ENCODE results near the gene TMEM91.
A peak's percentile ranks its signal among the peaks of the same experiment; 100 is the strongest.
"Not testable (repeated sequence)": the region's sequence is repeated elsewhere in the genome, so short reads cannot be mapped to it uniquely, and the experiment has no call there.

The TMEM91 gene

DNA sequence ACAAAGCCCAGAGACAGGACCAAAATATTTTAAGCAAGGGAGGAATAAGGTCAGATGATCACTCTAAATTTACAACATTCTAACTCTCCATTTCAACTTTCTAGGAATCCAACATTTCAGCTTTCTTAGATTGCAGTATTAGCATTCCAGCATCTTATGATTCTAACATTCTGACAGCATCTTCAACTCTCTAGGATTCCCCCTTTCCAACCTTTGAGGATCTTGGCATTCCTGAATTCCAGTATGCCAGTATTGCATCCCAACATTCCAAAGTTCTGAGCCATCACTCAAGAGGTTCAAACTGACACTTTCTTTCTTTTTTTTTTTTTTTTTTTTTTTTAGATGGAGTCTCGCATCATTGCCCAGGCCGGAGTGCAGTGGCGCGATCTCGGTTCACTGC lies 36.4 kb upstream of the TMEM91 start:
- Histone ChIP-seq H3K9me3 (no peaks in the 10 kb centered on the region), H3K36me3 (no peaks in the 10 kb centered on the region; the same call in 1 of the 2 replicates), H3K4me1 (no peaks in the 10 kb centered on the region), H3K4me3 (ENCODE audit: low read depth, low read length) (no peak overlapping the region), H3K27me3 (no peaks in the 10 kb centered on the region)
- DNase-seq, result no peak
- TF ChIP-seq, protein P1, sequence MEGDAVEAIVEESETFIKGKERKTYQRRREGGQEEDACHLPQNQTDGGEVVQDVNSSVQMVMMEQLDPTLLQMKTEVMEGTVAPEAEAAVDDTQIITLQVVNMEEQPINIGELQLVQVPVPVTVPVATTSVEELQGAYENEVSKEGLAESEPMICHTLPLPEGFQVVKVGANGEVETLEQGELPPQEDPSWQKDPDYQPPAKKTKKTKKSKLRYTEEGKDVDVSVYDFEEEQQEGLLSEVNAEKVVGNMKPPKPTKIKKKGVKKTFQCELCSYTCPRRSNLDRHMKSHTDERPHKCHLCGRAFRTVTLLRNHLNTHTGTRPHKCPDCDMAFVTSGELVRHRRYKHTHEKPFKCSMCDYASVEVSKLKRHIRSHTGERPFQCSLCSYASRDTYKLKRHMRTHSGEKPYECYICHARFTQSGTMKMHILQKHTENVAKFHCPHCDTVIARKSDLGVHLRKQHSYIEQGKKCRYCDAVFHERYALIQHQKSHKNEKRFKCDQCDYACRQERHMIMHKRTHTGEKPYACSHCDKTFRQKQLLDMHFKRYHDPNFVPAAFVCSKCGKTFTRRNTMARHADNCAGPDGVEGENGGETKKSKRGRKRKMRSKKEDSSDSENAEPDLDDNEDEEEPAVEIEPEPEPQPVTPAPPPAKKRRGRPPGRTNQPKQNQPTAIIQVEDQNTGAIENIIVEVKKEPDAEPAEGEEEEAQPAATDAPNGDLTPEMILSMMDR (IDR thresholded peaks at IDR 0.05; ENCODE audit: low read depth, low read length), result no peak

DNA sequence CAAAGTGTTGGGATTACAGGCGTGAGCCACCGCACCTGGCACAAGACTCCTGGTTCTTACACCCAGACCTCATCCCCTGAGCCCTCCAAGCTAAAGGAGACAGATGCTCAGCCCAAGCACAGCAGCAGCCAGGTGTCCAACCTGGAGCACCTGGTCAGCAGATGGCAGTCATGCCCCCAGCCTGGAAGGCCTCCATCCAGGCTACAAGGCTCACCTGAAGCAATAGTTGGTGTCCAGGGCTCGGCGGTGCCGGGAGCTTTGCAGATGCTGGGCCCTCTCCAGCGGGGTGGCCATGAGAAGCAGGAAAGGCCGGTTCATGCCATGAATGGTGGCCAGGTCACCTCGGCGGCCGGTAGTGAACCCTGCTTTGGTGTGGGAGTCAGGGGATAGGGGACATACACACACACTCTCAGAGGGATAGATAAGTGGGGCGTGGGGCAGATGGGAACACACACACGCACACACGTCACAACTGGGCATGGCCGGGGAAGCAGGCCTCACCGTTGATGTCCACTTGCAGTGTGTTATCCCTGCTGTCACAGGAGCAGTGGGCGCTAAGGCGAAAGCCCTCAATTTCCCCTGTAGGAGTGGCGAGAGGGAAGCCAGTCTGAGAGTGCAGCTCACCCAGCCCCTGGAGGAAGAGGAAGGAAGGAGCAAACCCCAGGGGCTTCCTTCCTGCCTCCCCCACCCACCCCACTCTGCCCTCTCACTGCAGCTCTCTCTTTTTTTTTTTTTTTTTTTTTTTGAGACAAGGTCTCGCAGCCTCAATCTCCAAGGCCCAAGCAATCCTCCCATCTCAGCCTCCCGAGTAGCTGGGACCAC lies 34.5 kb upstream of the TMEM91 start:
- TF ChIP-seq, protein P1 (IDR thresholded peaks at IDR 0.05; ENCODE audit: low read depth, low read length), result no peak
- H3K9me3 ChIP-seq, result no peaks in the 10 kb centered on the region
- H3K27me3 ChIP-seq, result no peaks in the 10 kb centered on the region
- H3K4me1 ChIP-seq, result no peaks in the 10 kb centered on the region
- no peak overlapping the region for H3K4me3 ChIP-seq (ENCODE audit: low read depth, low read length)
- DNase-seq, result no peak
- no peaks in the 10 kb centered on the region; the same call in 1 of the 2 replicates for H3K36me3 ChIP-seq

DNA sequence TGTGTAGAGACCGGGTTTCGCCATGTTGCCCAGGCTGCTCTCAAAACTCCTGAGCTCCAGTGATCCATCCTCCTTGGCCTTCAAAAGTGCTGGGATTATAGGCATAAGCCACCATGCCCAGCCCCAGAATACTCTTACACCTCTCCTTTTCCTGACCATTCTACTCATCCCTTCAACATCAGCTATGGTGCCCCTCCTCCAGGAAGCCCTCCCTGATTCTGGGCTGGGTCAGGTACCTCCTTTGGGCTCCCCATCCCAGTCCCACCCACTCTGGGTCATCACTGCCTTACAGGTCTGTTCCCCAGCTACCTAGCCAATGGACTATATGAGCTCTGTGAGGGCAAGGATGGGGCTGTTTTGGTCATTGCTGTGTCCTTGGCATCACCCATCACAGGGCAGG lies 32.2 kb upstream of the TMEM91 start:
- no peak overlapping the region for H3K4me3 ChIP-seq (ENCODE audit: low read depth, low read length)
- TF ChIP-seq, protein P1 (IDR thresholded peaks at IDR 0.05; ENCODE audit: low read depth, low read length), result no peak
- H3K27me3 ChIP-seq, result no peaks in the 10 kb centered on the region
- H3K9me3 ChIP-seq, result no peaks in the 10 kb centered on the region
- no peaks in the 10 kb centered on the region for H3K4me1 ChIP-seq
- DNase-seq, result no peak
- H3K36me3 ChIP-seq, result no peaks in the 10 kb centered on the region; the same call in 1 of the 2 replicates

DNA sequence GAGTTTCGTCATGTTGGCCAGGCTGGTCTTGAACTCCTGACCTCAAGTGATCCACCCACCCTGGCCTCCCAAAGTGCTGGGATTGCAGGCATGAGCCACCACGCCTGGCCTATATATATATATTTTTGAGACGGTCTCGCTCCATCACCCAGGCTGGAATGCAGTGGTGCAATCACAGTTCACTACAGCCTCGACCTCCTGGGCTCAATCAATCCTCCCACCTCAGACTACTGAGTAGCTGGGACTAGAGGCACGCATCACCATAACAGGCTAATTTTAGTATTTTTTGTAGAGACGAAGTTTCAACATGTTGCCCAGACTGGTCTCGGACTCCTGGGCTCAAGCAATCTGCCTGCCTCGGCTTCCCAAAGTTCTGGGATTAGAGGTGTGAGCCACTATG lies 29.4 kb upstream of the TMEM91 start:
- not testable (repeated sequence) for DNase-seq; H3K4me1 ChIP-seq; H3K36me3 ChIP-seq; H3K9me3 ChIP-seq; H3K27me3 ChIP-seq; H3K4me3 ChIP-seq (ENCODE audit: low read depth, low read length)

DNA sequence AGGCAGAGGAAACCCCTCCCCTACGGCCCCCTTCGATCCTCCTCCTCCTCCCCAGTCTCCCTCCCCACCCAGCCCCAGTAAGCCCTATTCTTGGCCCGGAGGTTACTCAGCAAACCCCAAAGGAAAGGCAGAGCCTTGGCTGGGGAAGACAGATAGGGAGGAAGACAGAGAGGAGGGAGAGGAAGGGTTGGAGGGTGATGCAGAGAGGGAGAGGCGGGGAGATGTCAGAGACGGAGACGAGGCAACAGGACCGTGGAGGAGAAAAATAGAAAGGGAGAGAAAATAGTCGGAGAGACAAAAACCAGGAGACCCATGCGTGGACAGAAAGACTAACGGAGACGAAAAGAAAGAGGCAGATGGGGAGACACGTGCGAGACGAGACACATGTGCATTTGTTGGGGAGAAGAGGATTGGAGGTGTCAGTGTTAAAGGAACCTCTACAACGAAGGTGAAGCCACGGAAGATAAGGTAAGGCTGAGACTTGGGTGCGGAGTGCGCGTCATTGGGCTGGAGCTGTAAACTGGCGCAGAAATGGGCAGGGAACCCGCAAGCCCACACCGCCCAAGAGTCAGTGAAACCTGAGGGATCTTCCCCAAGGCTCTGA lies 25.5 kb upstream of the TMEM91 start:
- H3K36me3 ChIP-seq, result no peaks in the 10 kb centered on the region
- no peak for DNase-seq
- H3K9me3 ChIP-seq, result no peaks in the 10 kb centered on the region
- H3K27me3 ChIP-seq, result peaks cover 27% of the 10 kb centered on the region
- TF ChIP-seq, protein P1 (IDR thresholded peaks at IDR 0.05; ENCODE audit: low read depth, low read length), result no peak
- H3K4me3 ChIP-seq (ENCODE audit: low read depth, low read length), result peak overlapping the region; percentile 75
- H3K4me1 ChIP-seq, result 0 out of 2 replicates have a peak, but pooled peaks cover 3% of the 10 kb centered on the region

DNA sequence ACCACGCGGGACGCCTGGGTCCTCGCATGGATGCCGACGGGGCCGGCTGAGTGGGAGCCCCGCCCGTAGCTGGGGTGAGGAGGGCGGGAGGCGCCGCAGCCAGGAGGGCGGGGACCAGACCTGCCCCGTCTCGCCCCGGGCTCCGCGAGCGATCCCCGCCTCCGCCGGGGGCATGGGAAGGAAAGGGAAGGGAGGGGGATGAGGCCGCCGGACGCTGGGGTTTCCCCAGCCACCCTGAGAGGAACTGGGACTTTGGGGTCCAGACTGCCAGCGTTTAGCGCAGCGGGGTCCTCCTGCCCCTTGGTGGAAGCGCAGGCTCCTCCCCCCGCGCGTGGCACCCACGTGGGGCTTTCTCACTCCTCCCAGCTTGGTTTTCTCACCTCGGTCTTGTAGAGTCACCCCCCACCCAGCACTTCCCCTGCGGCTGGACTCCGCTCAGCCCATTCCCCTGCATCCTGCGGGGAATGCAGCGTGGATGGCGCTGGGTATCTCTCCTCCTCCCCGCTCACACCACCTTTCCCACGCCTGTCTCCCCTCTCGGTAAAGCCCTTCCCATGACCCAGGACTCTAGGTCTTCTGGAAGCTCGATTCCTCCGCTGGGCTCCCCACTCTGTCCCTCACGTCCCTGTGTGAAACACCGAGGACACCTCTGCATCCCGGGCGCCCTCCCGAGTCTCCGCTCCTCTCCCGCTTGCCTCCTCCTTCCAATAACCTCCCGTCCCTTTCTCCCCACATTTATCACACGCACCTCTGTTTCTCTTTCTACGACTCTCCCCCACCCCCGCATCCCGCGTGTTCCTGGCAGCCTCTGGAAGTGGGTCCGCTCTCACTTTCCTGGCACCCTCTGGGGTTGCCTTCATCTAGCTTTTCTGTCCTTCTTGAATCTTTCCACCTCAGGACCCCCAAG lies 24.7 kb upstream of the TMEM91 start:
- H3K4me1 ChIP-seq, result 0 out of 2 replicates have a peak, but pooled peaks cover 3% of the 10 kb centered on the region
- peaks cover 27% of the 10 kb centered on the region for H3K27me3 ChIP-seq
- TF ChIP-seq, protein P1 (IDR thresholded peaks at IDR 0.05; ENCODE audit: low read depth, low read length), result no peak
- no peaks in the 10 kb centered on the region for H3K36me3 ChIP-seq
- DNase-seq, result peak; percentile 46
- H3K9me3 ChIP-seq, result no peaks in the 10 kb centered on the region
- peak overlapping the region; percentile 75 for H3K4me3 ChIP-seq (ENCODE audit: low read depth, low read length)

Data from BE2C (cell line).